GM18873 (cell line): ENCODE data around the gene CFAP61.

ENCODE experiments used
- ATAC-seq: cut with Tn5 transposase; IDR thresholded peaks from one replicate; pipeline ENCODE4 v1.9.1; 2021; ENCODE audit warnings: mild to moderate bottlenecking, moderate library complexity, moderate number of reproducible peaks; ENCODE audit not compliant: unreplicated experiment, low FRiP score

The CFAP61 gene

DNA sequence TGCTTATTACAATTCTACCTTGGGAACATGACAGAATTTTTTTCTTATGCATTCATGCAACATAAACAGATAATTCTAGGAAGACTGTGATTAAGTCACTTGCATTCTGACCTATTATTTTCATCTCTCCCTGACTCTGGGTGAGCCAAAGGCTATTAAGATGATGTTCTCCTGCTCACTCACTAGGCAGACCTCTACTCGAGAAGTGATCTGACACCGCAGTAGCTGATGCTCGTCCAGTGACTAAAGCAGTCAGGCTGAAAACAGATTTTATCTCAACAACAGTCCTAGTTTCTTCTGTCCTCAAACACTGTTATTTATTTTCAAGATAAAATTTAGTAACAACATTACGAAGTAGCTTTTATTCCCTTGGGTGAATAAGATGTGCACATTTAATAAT lies 17.8 kb upstream of the CFAP61 start:
- ATAC-seq, result no peak

- ATAC-seq, result no peak
These were observed 15.6 kb upstream of the CFAP61 start for GRCh38 chr20:20036756-20037155.

DNA sequence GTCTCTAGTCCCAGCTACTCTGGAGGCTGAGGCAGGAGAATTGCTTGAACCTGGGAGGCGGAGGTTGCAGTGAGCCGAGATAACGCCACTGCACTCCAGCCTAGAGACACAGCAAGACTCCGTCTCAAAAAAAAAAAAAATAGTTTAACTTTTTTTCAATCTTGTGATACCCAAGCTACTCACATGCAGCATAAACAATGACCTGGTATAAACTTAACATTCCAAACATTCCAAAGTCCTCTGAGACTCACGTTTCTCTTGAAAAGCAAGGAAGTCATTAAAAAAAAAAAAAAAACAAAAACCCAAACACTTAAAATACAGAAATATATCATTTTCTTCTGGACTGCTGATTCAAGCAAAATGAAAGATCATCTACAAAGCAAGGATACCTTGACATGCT lies 14.4 kb upstream of the CFAP61 start:
- ATAC-seq, result no peak

DNA sequence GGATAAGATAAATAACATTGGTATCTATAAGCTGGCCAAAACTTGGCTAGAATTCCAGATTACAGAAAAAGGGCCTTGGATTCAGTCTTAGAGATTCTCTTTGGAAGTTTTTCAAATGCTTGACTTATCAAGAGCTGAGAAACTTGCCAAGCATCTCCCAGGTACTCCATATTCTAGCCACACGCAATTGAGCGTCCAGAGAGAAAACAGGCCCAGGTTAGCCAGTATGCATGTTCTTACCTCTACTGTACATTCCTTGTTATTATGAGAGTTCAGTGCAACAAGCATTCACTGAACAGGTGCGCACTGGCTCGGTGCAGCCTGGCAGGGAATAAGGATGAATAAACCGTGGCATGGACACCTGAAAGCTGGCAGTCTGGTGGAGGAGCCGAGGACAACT lies 13.7 kb upstream of the CFAP61 start:
- no peak for ATAC-seq

- ATAC-seq, result no peak
These were observed 12.5 kb upstream of the CFAP61 start for GRCh38 chr20:20039752-20040387.

- ATAC-seq, result peak; percentile 1
These were observed 612 bp upstream of the CFAP61 start for GRCh38 chr20:20051767-20052073.

- no peak for ATAC-seq
These were observed 8.1 kb downstream of the CFAP61 start for GRCh38 chr20:20060234-20060998.

GRCh38 chr20:20063941-20064702 lies 11.8 kb downstream of the CFAP61 start:
- ATAC-seq, result no peak

- no peak for ATAC-seq
These were observed 13.0 kb downstream of the CFAP61 start for GRCh38 chr20:20065361-20065760.

GRCh38 chr20:20070871-20071726 lies 18.8 kb downstream of the CFAP61 start:
- ATAC-seq, result no peak

DNA sequence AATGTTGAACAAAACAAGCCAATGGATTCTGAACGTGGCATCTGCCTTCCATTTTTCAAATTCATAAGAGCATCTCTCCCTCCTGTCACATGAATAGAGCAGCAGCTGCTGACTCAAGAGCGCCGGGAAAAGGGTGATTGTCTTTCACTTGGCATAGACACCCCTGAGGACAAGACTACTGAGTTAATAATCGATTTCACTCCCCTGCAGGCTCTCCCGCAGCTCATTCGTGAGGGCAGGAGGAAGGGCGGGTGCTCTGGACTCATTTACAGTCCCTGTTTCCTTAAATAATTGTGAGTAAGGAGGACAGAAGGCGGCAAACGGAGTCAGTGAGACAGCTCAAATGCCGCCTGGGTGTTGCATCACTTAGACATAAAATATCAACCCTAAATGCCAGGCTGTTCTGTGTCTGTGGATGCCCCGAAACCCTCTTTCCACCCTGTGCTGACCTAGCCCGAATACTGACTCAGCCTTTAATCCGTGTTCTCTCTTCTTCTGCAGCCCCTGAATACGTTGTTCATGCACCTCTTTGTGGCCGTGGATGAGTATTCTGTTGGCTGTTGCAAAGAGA lies 21.6 kb downstream of the CFAP61 start:
- no peak for ATAC-seq

GRCh38 chr20:20075032-20075431 lies 22.7 kb downstream of the CFAP61 start:
- ATAC-seq, result no peak

GRCh38 chr20:20076297-20077065 lies 24.1 kb downstream of the CFAP61 start:
- ATAC-seq, result no peak

GRCh38 chr20:20078041-20078440 lies 25.7 kb downstream of the CFAP61 start:
- ATAC-seq, result no peak

DNA sequence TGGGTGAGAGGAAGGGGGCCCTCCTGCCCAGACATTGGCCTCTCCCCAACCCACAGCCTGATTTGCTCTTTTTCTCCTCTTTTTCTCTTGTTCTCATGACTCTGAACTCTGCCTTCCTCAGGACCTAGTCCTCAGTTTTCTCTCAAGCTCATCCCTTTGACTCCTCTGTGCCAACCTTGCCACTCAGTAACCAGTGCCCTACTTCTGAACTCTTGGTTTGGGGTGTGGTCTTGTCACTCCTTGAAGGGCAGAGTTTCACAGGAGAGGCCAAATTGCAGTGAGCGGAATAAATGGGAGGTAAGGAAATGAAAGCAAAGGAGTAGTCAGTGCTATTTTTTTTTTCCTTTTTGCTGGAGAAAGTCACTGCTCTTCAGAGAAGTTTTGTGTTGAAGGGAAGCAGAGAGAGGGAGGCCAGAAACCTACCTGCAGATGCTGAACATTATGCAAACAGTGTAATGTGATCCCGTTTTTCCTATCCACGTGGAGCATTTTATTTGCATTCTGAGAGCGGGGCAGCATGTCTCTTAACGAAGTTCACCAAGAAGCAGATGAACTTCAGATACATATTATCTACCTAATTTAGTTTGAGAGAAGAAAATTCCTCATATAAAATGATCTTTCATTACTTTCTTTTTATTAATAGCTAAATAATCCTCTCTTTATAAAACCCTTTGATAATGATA lies 26.9 kb downstream of the CFAP61 start:
- no peak for ATAC-seq

DNA sequence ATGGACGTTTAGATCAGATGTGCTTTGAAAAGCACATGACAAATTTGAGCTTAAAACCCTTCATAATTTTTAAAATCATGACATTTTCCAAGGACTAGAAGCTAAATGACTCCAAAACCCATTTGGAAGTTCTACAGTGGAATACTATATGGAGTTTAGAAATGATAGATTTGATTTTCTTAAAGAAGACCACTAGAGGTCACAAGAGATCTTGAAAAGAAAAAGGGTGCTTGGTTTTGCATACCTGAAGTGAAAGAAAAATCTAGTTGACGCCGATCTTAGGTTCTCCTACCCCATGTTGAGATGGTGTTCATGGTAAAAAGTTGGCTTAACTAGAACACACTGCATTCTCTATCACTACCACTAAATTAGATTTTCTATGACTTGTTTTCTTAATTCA lies 31.5 kb downstream of the CFAP61 start:
- no peak for ATAC-seq

DNA sequence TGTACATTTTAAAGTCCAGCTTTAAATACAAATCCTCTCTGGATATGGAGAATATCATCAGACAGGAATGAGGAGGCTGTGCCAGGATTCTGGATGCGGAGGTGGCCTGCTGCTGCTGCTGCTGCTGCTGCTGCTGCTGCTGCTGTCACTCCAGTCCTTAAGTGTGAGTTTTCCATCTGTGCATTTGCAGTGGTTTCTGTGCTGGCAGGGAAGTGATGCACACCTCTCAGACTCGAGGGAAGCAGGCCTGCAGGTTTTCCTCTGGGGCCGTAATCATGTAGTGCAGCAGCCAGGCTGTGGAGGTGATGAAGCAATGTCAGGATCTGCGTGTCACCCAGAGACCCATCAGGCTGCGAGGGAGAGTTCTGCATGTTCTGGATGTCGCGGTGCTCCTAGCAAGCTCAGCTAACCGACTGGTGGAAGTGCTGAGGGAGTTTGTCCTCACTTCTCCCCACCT lies 32.0 kb downstream of the CFAP61 start:
- no peak for ATAC-seq

GRCh38 chr20:20085071-20085470 lies 32.7 kb downstream of the CFAP61 start:
- ATAC-seq, result no peak

- ATAC-seq, result no peak
These were observed 33.5 kb downstream of the CFAP61 start for GRCh38 chr20:20085812-20086211.
